Gastrocnemius medialis (tissue), 4 donors: ENCODE measurements around the gene TRAK1. TPM values are rescaled to one million over a fixed set of nuclear protein-coding genes. Genes with fewer than 3 reads are reported as not detected.
A peak's percentile ranks its signal among the peaks of the same experiment; 100 is the strongest.

Source experiments
- ATAC-seq, 2 donors: fragments of 150-250 bp; one replicate each; pipeline ENCODE4 v1.9.1; 2016
- DNase-seq, 2 donors: peaks; one replicate each; pipeline ENCODE4 v3.0.0-alpha.2; 2019
- H3K27ac ChIP-seq, 4 donors: fragments of 200-600 bp; sonication (generic); 1 replicate in 1 of 4; 2 replicates in 3 of 4; pipeline ENCODE4 v1.5.1; 2016 to 2018; ENCODE audit warnings: mild to moderate bottlenecking in 2 of 4, moderate library complexity in 1 of 4
- H3K27me3 ChIP-seq, 3 donors: fragments of 200-600 bp; sonication (generic) in 2 of 3; 1 replicate in 1 of 3; 2 replicates in 2 of 3; pipeline versions ENCODE4 v1.5.1 to v1.6.0; 2016 to 2019; ENCODE audit warnings: mild to moderate bottlenecking in 1 of 3, moderate library complexity in 1 of 3
- H3K36me3 ChIP-seq, 2 donors: fragments of 200-600 bp; sonication (generic) in 1 of 2; one replicate each; pipeline ENCODE4 v1.5.1; 2017 to 2018
- H3K4me1 ChIP-seq, 2 donors: fragments of 200-600 bp; sonication (generic) in 1 of 2; one replicate each; pipeline ENCODE4 v1.5.1; 2016 to 2017; ENCODE audit warnings: mild to moderate bottlenecking in 2 of 2
- H3K4me3 ChIP-seq, 4 donors: fragments of 200-600 bp; sonication (generic) in 3 of 4; 1 replicate in 1 of 4; 2 replicates in 3 of 4; pipeline ENCODE4 v1.5.1; 2016 to 2019; ENCODE audit warnings: mild to moderate bottlenecking in 2 of 4
- H3K9me3 ChIP-seq, 3 donors: fragments of 200-600 bp; sonication (generic) in 2 of 3; 1 replicate in 1 of 3; 2 replicates in 2 of 3; pipeline ENCODE4 v1.5.1; 2016 to 2019
- POLR2A ChIP-seq, 2 donors: fragments of 450-650 bp; IDR thresholded peaks; one replicate each; pipeline ENCODE4 v1.6.1; 2017; ENCODE audit warnings: antibody characterized with exemption in 2 of 2, mild to moderate bottlenecking in 2 of 2, moderate library complexity in 2 of 2
- in situ Hi-C, 4 donors: fragments of 200-750 bp; cut with MboI; loops; one replicate each; pipeline versions ENCODE4 v1.15.0 to v1.8.0; 2017; ENCODE audit warnings: low sequenced_read_pairs in 4 of 4
- intact Hi-C: fragments of 100-400 bp; cut with DNase I; formaldehyde crosslinking; loops from one replicate; pipeline ENCODE4 v1.15.1; 2023; ENCODE audit warnings: low total_unique reads
- total RNA-seq, 4 donors: library from RNA; depleted of rRNA; stranded (reverse); fragments of >200 nt; gene quantifications; one replicate each; pipeline versions ENCODE4 v1.1.0 to v1.2.3, GENCODE V29; 2016
- TF ChIP-seq, protein P1 (sequence below), 5 experiments: fragments of 450-650 bp in 3 of 5; fragments of 200-600 bp in 2 of 5; sonication (generic) in 2 of 5; IDR thresholded peaks in 4 of 5; conservative IDR thresholded peaks in 1 of 5; 1 replicate in 4 of 5; 2 replicates in 1 of 5; pipeline ENCODE4 v1.5.1; 2016 to 2019; ENCODE audit warnings: antibody characterized with exemption in 5 of 5, mild to moderate bottlenecking in 3 of 5, moderate library complexity in 3 of 5

Gene TRAK1
- total RNA-seq, 4 donors from 2014 or later: 59.5 to 109 (median 98.6) TPM

- no peak for TF ChIP-seq POLR2A (IDR thresholded peaks at IDR 0.05)
- TF ChIP-seq, protein P1, sequence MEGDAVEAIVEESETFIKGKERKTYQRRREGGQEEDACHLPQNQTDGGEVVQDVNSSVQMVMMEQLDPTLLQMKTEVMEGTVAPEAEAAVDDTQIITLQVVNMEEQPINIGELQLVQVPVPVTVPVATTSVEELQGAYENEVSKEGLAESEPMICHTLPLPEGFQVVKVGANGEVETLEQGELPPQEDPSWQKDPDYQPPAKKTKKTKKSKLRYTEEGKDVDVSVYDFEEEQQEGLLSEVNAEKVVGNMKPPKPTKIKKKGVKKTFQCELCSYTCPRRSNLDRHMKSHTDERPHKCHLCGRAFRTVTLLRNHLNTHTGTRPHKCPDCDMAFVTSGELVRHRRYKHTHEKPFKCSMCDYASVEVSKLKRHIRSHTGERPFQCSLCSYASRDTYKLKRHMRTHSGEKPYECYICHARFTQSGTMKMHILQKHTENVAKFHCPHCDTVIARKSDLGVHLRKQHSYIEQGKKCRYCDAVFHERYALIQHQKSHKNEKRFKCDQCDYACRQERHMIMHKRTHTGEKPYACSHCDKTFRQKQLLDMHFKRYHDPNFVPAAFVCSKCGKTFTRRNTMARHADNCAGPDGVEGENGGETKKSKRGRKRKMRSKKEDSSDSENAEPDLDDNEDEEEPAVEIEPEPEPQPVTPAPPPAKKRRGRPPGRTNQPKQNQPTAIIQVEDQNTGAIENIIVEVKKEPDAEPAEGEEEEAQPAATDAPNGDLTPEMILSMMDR (IDR thresholded peaks at IDR 0.05 in 4 of 5, conservative IDR thresholded peaks at IDR 0.05 in 1 of 5): no peak
- no peaks in the 10 kb centered on the region for H3K27me3 ChIP-seq
- H3K4me1 ChIP-seq: no peaks in the 10 kb centered on the region
- no peaks in the 10 kb centered on the region for H3K36me3 ChIP-seq
- no peaks in the 10 kb centered on the region for H3K9me3 ChIP-seq
- ATAC-seq (no peak), DNase-seq (no peak)
- no peak overlapping the region for H3K4me3 ChIP-seq
- in situ Hi-C loops: loop anchor here in 2 of 4 donors (25.0 kb wide), 2 partner anchors 291 to 316 kb away; no protein-coding TSS in a partner anchor
- intact Hi-C loops: no loop called here
- H3K27ac ChIP-seq: no peak overlapping the region
Observed at GRCh38 chr3:42246091-42246490, 154.9 kb downstream of the TRAK1 start.

- ATAC-seq: peak in 1 of 2 donors; percentile 58
Observed at GRCh38 chr3:42247576-42248027, 156.4 kb downstream of the TRAK1 start.

DNA sequence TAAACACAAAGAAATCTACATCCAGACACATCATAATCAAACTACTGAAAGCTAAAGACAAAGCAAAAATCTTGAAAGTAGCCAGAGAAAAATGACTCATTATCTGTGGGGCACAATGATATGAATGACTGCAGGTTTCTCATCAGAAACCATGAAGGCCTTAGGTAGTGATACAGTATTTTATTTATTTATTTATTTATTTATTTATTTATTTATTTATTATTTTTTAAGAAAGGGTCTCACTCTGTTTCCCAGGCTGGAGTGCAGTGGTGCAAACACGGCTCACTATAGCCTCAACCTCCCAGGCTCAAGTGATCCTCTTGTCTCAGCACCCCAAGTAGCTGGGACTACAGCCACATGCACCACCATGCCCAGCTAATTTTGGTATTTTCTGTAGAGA, 159.6 kb downstream of the TRAK1 start:
- intact Hi-C loops (no loop called here), in situ Hi-C loops (loop anchor here in 1 of 4 donors (10.0 kb wide), 1 partner anchor 194 kb away; no protein-coding TSS in a partner anchor)
- ATAC-seq (no peak), DNase-seq (no peak)
- Histone ChIP-seq H3K4me3 (no peak overlapping the region), H3K9me3 (no peaks in the 10 kb centered on the region), H3K27ac (no peak overlapping the region), H3K36me3 (no peaks in the 10 kb centered on the region), H3K27me3 (no peaks in the 10 kb centered on the region), H3K4me1 (no peaks in the 10 kb centered on the region)
- TF ChIP-seq POLR2A (IDR thresholded peaks at IDR 0.05): no peak
- TF ChIP-seq, protein P1 (IDR thresholded peaks at IDR 0.05 in 4 of 5, conservative IDR thresholded peaks at IDR 0.05 in 1 of 5): no peak

More at GRCh38 chr3:42247576-42248027, 156.4 kb downstream of the TRAK1 start:
- in situ Hi-C loops (loop anchor here in 2 of 4 donors (25.0 kb wide), 2 partner anchors 290 to 315 kb away; no protein-coding TSS in a partner anchor), intact Hi-C loops (loop anchor here (1.0 kb wide), 1 partner anchor 197 kb away; no protein-coding TSS in a partner anchor)
- Histone ChIP-seq H3K27me3 (no peaks in the 10 kb centered on the region), H3K4me1 (no peaks in the 10 kb centered on the region), H3K4me3 (no peak overlapping the region), H3K27ac (no peak overlapping the region), H3K9me3 (no peaks in the 10 kb centered on the region), H3K36me3 (no peaks in the 10 kb centered on the region)
- no peak for TF ChIP-seq POLR2A (IDR thresholded peaks at IDR 0.05)
- TF ChIP-seq, protein P1 (IDR thresholded peaks at IDR 0.05 in 4 of 5, conservative IDR thresholded peaks at IDR 0.05 in 1 of 5): peak; percentile 29 to 63 (median 60)
- peak in 1 of 2 donors; percentile 30 for DNase-seq

DNA sequence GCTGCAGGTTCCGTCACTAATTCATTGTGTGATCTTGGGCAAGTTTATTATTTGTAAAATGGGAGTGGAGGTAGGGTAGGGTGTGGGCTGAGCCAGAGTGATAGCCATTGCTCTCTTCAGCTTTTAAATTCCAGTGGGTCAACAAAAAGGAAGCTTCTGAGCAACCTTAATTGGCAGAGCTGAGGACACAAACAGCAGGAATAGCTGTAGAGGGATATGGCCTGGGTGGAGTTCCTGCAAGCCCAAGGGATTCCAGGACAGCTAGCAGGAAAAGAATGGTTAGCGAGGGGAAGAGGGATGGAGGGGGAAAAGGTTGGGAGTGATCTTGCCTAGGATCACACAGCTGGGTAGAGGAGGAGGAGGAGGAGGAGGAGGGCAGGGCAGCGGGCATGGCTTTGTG, 163.4 kb downstream of the TRAK1 start:
- no peak overlapping the region for H3K4me3 ChIP-seq
- ATAC-seq (no peak), DNase-seq (no peak)
- no peaks in the 10 kb centered on the region for H3K36me3 ChIP-seq
- H3K27me3 ChIP-seq: peaks cover 0 to 4% (median 0%) of the 10 kb centered on the region in 3 donors
- no peaks in the 10 kb centered on the region for H3K9me3 ChIP-seq
- no peak overlapping the region for H3K27ac ChIP-seq
- no peaks in the 10 kb centered on the region for H3K4me1 ChIP-seq
- TF ChIP-seq, protein P1 (IDR thresholded peaks at IDR 0.05 in 4 of 5, conservative IDR thresholded peaks at IDR 0.05 in 1 of 5): no peak
- no peak for TF ChIP-seq POLR2A (IDR thresholded peaks at IDR 0.05)
- intact Hi-C loops (no loop called here), in situ Hi-C loops (loop anchor here in 1 of 4 donors (10.0 kb wide), 1 partner anchor 190 kb away; no protein-coding TSS in a partner anchor)
